SKM-1 treated with dmso at 0.1 percent for 144 hours (cell line): ENCODE results near the gene SSC5D.

Experiments
- DNase-seq: peaks from one replicate; lab custom pipeline; 2025; ENCODE audit not compliant: unreplicated experiment; lab: John Stamatoyannopoulos, UW

Gene SSC5D

DNA sequence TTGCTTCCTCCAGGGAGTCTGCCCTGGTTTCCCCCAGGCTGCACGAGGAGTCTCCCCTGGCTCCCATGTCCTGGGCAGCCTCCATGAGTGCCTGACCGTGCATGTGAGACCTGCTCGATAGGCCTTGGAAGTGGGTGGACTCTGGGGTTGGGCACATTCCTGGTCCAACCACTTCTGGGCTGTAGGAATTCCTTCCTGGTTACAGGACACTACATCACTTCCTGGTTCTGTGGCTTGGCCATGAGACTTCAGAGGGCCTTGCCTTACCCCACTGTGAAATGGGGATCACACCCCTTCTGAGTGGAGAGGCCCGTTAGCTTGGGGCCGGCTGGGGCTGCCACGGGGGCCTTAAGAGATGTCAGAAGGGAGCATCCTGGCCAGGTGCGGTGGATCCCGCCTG is 15.8 kb upstream of the SSC5D start:
- DNase-seq: no peak

DNA sequence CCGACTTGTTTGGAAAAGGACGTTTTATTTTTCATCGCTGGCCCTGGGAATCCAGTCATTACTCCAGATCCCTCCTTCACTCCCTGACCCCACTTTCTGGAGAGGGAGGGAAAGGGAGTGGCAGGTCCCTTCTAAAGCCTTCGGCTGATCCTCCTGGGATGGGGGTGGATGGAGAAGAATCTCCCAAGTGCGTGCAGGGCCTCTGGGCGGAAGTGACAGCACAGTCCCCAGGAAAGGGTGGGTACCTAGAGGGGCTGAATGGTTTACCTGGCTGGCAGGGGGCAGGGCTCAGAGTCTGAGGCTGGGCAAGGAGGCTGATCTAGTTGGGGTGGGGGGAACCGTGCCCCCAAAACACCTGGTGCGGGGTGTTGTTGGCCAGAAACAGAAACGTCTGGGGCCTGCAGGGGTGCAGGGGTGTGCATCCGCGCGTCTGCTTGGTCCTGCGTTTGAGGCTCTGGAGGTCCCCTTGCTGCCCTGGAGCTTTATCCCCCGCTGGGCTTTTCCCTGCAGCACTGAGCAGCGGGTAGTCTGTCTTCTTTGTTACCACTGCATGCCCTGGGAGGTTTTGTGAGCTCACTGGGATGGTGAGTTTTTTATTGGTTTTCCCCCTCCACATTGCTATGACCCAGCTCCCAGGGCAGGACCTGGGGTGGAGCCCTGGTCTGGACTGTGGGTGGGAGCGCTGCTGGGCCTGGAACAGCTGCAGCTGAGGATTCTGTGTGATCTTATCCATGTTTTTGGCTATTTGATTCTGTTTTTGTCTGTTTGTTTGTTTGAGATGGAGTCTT is 14.8 kb upstream of the SSC5D start:
- DNase-seq: no peak

DNA sequence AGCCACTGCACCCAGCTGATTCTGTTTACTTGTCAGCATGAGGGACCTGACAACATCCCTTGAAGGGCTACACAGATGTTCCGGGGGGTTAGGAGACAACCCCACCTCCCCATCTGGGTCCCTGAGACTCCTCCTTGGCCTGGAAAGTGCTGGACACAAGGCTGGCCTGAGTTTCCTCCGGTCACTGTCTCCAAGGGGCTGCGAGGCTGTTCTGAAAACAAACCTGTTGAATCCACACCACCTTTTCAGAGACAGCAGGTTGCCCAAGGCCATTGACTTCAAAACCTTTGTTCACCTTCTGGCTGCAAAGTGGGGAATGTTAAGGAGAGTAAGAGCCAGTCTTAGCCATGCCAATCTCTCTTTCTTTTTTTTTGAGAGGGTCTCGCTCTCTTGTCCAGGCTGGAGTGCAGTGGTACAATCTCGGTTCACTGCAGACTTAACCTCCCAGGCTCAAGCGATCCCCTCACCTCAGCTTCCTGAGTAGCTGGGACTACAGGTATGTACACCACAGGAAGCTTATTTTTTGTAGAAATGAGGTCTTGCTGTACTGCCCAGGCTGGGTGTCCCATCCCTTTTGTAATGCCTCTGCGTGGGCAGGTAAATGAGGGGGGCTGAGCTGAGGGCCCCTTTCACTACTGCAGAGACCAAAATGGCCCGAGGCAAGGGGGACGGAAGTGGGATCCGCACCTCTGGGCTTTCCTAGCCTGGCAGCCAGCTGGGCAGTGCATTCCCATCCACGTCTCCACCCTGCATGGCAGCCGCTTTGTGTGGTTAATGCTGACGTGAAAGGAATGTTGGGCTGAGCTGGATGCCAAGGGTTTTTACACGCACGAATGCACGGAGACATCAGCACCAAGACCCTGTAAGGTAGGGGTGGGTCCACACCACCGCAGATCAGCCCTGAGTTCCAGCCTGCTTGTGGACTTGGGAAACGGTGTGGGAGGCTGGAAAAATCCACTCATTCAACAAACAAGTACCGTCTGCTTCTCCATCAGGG is 13.7 kb upstream of the SSC5D start:
- DNase-seq: no peak

- DNase-seq: peak; percentile 64
Observed at GRCh38 chr19:55476100-55476775, 12.0 kb upstream of the SSC5D start, which contains the start of gene ZNF628. TSS of gene ZNF628 (plus strand) at chr19:55476617. CDS start at chr19:55479911, 3,294 bp downstream.

DNA sequence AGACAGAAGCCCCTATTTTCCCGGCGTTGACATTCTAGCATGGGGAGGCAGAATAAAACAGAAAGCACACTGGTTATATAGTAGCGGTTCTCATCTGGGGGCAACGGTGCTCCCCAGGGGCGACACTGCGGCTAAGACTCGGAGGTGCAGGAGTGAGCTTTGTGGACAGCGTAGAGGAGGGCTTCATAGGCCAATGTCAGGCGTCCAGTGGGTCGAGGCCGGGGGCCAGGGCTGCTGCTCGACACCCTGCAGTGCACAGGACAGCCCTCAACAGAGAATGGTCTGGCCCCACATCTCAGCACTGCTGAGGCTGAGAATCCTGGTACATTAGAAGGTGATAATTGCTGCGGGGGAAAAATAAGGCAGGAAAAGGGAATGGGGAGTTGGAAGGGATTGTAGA is 10.3 kb upstream of the SSC5D start:
- no peak for DNase-seq

GRCh38 chr19:55478364-55478763 is 9.9 kb upstream of the SSC5D start:
- DNase-seq: no peak

GRCh38 chr19:55479045-55479444 is 9.2 kb upstream of the SSC5D start:
- DNase-seq: no peak

DNA sequence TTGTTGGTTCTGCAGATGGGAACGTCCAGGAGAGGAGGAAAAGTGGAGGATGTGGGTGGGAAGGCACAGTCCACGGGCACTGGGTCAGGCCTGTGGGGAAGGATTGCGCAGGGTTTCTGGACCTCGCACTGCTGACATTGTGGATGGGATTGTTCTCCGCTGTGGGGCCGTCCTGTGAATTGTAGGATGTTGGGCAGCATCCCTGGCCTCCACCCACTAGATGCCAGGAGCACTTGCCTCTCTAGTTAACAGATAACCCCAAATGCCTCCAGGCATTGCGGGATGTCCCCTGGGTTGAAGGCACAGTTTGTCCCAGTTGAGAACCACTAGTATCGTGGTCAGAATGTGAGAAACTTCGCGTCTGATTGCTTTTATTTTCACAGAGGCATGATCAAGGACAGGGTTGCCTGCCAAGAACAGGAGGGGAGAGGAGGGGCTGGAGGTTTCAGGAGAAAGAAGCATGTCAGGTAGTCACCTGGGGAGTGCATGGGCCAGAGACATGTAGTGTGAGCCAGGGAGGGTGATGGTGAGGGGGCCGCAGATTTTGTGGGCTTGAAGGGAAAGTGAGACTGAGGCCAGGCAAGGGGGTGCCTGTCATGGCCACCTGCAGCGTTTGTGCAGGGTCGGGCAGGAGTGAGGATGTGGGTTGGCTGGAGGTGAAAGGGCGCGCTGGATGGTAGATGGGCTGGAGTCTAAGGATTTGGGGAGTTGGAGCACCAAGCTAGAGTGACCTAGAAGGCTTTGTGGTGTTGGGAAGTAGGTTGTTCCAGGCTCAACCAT is 8.6 kb upstream of the SSC5D start:
- DNase-seq: no peak

- no peak for DNase-seq
Observed at GRCh38 chr19:55481148-55481793, 7.0 kb upstream of the SSC5D start.

- no peak for DNase-seq
Observed at GRCh38 chr19:55481794-55482155, 6.5 kb upstream of the SSC5D start.

GRCh38 chr19:55482156-55482961 is 5.9 kb upstream of the SSC5D start:
- no peak for DNase-seq

GRCh38 chr19:55482967-55483705 is 5.1 kb upstream of the SSC5D start:
- DNase-seq: no peak

GRCh38 chr19:55483706-55484592 is 4.3 kb upstream of the SSC5D start:
- DNase-seq: no peak

DNA sequence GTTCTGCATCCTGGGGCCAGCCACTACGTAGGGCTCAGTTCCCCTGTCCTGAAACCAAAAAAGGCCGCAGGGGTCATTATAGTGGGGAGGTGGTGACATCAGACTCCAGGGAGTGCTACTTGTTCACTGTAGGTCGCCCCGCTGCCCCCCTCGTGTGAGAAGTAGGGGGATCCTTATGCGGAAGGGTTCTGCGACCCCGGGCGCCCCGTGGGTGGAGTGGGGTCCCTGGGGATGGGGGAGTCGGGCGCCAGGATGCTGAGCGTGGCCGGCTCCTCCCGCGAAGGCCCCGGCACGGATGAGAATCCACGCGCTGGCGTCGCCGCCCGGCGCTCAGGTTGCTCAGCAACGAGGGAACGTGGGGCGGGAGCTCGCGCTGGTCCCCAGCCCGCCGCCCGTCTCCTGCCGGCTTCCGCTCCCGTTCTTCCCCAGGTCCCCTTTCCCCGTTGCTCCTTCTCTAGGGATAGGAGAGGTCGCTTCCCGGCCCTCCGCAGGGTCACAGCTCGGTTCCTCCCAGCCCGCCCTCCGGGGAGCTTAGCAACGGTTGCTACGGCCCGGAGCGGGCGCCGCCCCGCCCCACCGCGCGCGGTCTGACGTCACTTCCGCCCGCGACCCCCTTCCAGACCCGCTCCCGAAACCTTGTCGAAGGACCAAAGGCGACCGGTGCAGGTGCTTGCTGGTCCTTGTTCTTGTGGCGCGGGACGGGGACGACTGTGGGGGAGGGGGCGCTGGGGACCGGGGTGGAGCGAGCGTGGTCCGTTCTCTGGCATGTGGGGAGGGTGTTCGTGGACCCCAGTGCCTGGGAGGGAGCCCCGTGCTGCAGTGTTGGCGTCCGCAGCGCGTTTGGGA is 3.4 kb upstream of the SSC5D start, which contains the start of gene NAT14:
Gene NAT14 (plus strand): TSS at position 596 of the 846 bp plus-strand sequence. CDS start 521 bp downstream, outside the sequence.
- no peak for DNase-seq

GRCh38 chr19:55485439-55486011 is 2.7 kb upstream of the SSC5D start:
- DNase-seq: no peak
